Measurements from ENCODE around the gene PPIA.
"Not testable (repeated sequence)": the region's sequence is repeated elsewhere in the genome, so short reads cannot be mapped to it uniquely, and the experiment has no call there.

The PPIA gene

DNA sequence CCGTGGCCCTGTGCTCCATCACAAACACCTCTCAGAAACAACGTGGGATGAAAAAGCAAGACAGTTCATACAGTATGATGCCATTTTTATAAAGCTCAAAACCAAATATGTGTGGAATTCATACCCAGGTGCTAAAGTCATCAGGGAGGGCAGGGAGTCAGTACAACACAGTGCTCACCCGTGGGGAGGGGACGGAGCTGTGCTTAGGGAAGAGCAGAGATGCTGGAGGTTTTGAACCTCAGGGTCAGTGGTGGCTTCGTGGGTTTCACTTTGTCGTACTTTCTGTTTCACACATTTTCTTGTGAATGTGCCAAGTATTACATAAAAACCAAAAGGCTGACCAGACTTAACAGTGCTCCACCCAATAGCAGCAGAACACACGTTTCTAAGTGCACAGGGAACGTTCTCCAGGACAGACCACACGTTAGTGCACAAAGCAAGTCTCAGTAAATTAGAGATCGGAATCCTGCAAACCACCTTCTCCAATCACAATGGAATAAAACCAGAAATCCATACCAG, 26.6 kb upstream of the PPIA start:
- H3K9me3 ChIP-seq (ENCODE audit: control insufficient read depth in 5 of 5, low read length in 5 of 5): no peaks in the 10 kb centered on the region
- H3K4me3 ChIP-seq (ENCODE audit: low read depth in 1 of 5, low read length in 5 of 5): peak overlapping the region; percentile 31 to 63 (median 47)
- H3K27me3 ChIP-seq (ENCODE audit: control insufficient read depth in 5 of 5, insufficient read depth in 4 of 5, low read length in 5 of 5): no peaks in the 10 kb centered on the region
- H3K36me3 ChIP-seq (ENCODE audit: control insufficient read depth in 5 of 5, insufficient read depth in 5 of 5, low read length in 5 of 5): peaks cover 0 to 33% (median 29%) of the 10 kb centered on the region in 5 donors
- peak overlapping the region in 1 of 5 donors; percentile 46 for H3K9ac ChIP-seq (ENCODE audit: low read length in 5 of 5)
- peaks cover 8 to 33% (median 32%) of the 10 kb centered on the region in 5 donors for H3K4me1 ChIP-seq (ENCODE audit: control insufficient read depth in 5 of 5, insufficient read depth in 5 of 5, low read length in 5 of 5)
- peak overlapping the region; percentile 38 for H3K27ac ChIP-seq (ENCODE audit: low read depth, low read length)

DNA sequence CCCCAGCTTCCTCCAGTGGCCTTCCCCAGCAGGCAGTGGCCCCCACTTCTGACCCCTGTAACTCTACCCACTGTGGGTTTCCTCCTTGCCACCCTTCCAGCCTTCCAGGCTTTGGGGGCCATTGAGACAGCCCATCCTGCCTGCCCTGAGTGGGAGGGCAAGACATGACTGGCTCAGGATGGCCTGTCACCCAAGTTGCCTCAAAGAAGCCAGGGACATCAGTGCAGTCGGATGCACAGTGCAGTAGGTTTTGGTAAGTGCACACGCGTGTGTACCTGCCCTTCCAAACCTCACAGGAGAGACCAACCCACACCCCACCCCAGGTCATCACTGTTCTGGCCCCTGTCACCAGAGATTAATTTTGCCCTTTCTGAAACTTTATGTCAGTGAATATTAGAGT, 25.1 kb upstream of the PPIA start:
- H3K36me3 ChIP-seq (ENCODE audit: control insufficient read depth in 5 of 5, insufficient read depth in 5 of 5, low read length in 5 of 5): peaks cover 0 to 18% (median 14%) of the 10 kb centered on the region in 5 donors
- no peak overlapping the region for H3K27ac ChIP-seq (ENCODE audit: low read depth, low read length)

DNA sequence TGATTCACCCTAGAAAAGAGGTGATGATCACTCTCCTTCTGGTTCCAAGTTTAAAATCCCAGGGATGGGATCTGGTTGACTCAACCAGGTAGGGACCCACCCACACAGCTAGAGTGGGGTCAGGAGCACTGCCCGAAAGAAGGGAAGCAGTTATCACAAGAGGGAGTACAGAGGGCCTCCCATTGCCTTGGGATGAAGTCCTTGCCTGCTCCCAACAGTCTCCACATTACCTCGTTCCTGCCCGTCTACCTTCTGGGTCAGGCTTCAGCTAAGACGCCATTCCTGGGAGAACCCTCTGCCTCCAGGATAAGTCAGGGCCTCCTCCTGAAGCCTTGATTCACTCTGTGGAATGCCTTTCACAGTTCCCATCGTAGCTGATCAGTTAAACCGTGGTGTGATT, 24.0 kb upstream of the PPIA start:
- no peak overlapping the region for H3K4me3 ChIP-seq (ENCODE audit: low read depth in 1 of 5, low read length in 5 of 5)
- peaks cover 0 to 7% (median 4%) of the 10 kb centered on the region in 5 donors for H3K36me3 ChIP-seq (ENCODE audit: control insufficient read depth in 5 of 5, insufficient read depth in 5 of 5, low read length in 5 of 5)
- no peak overlapping the region for H3K9ac ChIP-seq (ENCODE audit: low read length in 5 of 5)
- no peaks in the 10 kb centered on the region for H3K9me3 ChIP-seq (ENCODE audit: control insufficient read depth in 5 of 5, low read length in 5 of 5)
- H3K27ac ChIP-seq (ENCODE audit: low read depth, low read length): no peak overlapping the region
- H3K4me1 ChIP-seq (ENCODE audit: control insufficient read depth in 5 of 5, insufficient read depth in 5 of 5, low read length in 5 of 5): peaks cover 8 to 33% (median 31%) of the 10 kb centered on the region in 5 donors
- peaks cover 0 to 8% (median 0%) of the 10 kb centered on the region in 5 donors for H3K27me3 ChIP-seq (ENCODE audit: control insufficient read depth in 5 of 5, insufficient read depth in 4 of 5, low read length in 5 of 5)

More for the DNA sequence above, 25.1 kb upstream of the PPIA start:
- Histone ChIP-seq H3K9me3 (ENCODE audit: control insufficient read depth in 5 of 5, low read length in 5 of 5) (no peaks in the 10 kb centered on the region), H3K4me3 (ENCODE audit: low read depth in 1 of 5, low read length in 5 of 5) (no peak overlapping the region), H3K4me1 (ENCODE audit: control insufficient read depth in 5 of 5, insufficient read depth in 5 of 5, low read length in 5 of 5) (peaks cover 8 to 33% (median 32%) of the 10 kb centered on the region in 5 donors), H3K9ac (ENCODE audit: low read length in 5 of 5) (no peak overlapping the region), H3K27me3 (ENCODE audit: control insufficient read depth in 5 of 5, insufficient read depth in 4 of 5, low read length in 5 of 5) (peaks cover 0 to 8% (median 0%) of the 10 kb centered on the region in 5 donors)

DNA sequence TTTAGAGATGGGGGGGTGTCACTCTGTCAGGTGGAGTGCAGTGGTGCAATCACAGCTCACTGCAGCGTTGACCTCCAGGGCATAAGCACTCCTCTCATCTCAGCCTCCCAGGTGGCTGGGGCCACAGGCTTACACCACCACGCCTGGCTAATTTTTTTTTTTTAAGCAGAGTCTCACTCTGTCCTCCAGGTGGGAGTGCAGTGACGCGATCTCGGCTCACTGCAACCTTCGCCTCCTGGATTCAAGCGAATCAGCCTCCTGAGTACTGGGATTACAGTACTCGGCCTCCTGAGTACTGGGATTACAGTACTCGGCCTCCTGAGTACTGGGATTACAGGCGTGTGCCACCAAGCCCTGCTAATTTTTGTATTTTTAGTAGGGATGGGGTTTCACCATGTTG, 23.6 kb upstream of the PPIA start:
- no peak overlapping the region for H3K4me3 ChIP-seq (ENCODE audit: low read depth in 1 of 5, low read length in 5 of 5)
- peaks cover 0 to 8% (median 0%) of the 10 kb centered on the region in 5 donors for H3K27me3 ChIP-seq (ENCODE audit: control insufficient read depth in 5 of 5, insufficient read depth in 4 of 5, low read length in 5 of 5)
- H3K27ac ChIP-seq (ENCODE audit: low read depth, low read length): no peak overlapping the region
- H3K4me1 ChIP-seq (ENCODE audit: control insufficient read depth in 5 of 5, insufficient read depth in 5 of 5, low read length in 5 of 5): peaks cover 8 to 30% (median 27%) of the 10 kb centered on the region in 5 donors
- no peaks in the 10 kb centered on the region for H3K9me3 ChIP-seq (ENCODE audit: control insufficient read depth in 5 of 5, low read length in 5 of 5)
- H3K9ac ChIP-seq (ENCODE audit: low read length in 5 of 5): no peak overlapping the region
- peaks cover 0 to 3% (median 0%) of the 10 kb centered on the region in 5 donors for H3K36me3 ChIP-seq (ENCODE audit: control insufficient read depth in 5 of 5, insufficient read depth in 5 of 5, low read length in 5 of 5)

DNA sequence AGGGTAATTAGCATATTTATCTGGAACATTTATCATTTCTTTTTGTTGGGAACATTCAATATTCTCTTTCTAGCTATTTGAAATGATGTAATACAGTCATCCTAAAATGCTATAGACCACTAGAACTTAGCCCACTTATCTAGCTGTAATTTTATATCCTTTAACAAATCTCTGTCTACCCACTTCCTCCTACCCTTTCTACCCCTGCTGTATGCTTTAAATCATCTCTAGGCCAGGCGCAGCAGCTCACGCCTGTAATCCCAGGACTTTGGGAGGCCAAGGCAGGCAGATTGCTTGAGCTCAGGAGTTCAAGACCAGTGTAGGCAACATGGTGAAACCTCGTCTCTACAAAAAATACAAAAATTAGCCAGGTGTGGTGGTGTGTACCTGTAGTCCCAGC, 22.0 kb upstream of the PPIA start:
- not testable (repeated sequence) for H3K9me3 ChIP-seq (ENCODE audit: control insufficient read depth in 5 of 5, low read length in 5 of 5); H3K27ac ChIP-seq (ENCODE audit: low read depth, low read length); H3K27me3 ChIP-seq (ENCODE audit: control insufficient read depth in 5 of 5, insufficient read depth in 4 of 5, low read length in 5 of 5); H3K4me3 ChIP-seq (ENCODE audit: low read depth in 1 of 5, low read length in 5 of 5); H3K36me3 ChIP-seq (ENCODE audit: control insufficient read depth in 5 of 5, insufficient read depth in 5 of 5, low read length in 5 of 5); H3K9ac ChIP-seq (ENCODE audit: low read length in 5 of 5)
- H3K4me1 ChIP-seq (ENCODE audit: control insufficient read depth in 5 of 5, insufficient read depth in 5 of 5, low read length in 5 of 5): peaks cover 5 to 14% (median 11%) of the 10 kb centered on the region in 5 donors

DNA sequence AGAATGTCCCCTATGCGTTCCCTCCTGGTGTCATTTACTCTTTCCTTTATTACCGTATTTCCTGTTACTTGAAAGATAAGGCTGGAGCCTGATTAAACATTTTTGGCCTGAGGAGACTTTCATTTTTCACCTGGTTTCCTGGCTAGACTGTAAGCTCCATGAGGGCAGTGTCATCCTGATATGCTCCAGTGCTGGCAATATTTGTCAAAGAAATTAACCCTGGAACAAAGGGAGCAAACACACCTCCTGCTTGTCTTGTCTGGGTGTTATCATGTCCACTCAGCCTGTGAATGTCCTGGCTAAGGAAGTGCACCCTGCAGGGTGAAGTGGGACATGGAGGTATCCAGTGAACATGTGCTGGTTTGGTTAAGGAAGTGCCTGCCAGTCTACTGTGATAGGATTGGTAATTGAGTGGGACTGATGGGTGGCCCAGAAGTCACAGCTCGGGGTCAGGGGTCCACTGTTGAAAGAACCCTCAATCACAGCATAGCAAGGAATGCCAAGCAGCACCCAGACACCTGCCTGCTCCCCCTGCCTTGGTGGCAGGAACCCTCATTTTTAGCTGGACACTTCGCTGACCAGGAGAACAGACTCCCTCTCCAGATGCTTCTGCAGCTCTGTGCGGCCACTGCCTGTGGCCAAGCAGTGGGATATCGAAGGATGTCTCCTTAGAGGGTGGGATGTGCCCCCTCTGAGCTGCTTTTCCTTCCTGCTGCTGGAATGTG, 20.9 kb upstream of the PPIA start:
- no peak overlapping the region for H3K9ac ChIP-seq (ENCODE audit: low read length in 5 of 5)
- peaks cover 0 to 3% (median under 1%) of the 10 kb centered on the region in 5 donors for H3K4me1 ChIP-seq (ENCODE audit: control insufficient read depth in 5 of 5, insufficient read depth in 5 of 5, low read length in 5 of 5)
- no peaks in the 10 kb centered on the region for H3K9me3 ChIP-seq (ENCODE audit: control insufficient read depth in 5 of 5, low read length in 5 of 5)
- H3K27ac ChIP-seq (ENCODE audit: low read depth, low read length): no peak overlapping the region
- H3K27me3 ChIP-seq (ENCODE audit: control insufficient read depth in 5 of 5, insufficient read depth in 4 of 5, low read length in 5 of 5): peaks cover 0 to 8% (median 0%) of the 10 kb centered on the region in 5 donors
- H3K36me3 ChIP-seq (ENCODE audit: control insufficient read depth in 5 of 5, insufficient read depth in 5 of 5, low read length in 5 of 5): no peaks in the 10 kb centered on the region
- H3K4me3 ChIP-seq (ENCODE audit: low read depth in 1 of 5, low read length in 5 of 5): no peak overlapping the region

DNA sequence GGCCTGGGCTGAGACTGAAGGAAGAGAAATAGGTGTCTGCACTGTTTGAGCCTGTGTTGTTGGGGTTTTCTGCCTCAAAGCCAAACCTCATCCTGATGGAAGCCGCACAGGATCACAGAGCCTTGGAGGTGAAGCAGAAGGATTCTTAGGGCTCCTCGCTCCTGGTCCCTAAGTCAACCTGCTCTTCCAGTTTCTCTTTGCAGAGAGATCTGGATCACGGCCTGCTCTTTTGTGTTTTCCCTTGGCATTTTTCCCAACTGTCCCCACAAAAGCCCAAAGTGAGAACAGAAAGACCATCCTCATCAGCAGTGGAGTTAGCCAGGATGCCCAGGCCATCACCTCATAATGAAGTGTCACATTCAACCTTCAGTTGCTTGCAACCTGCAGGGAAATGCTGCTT, 20.3 kb upstream of the PPIA start:
- H3K4me1 ChIP-seq (ENCODE audit: control insufficient read depth in 5 of 5, insufficient read depth in 5 of 5, low read length in 5 of 5): no peaks in the 10 kb centered on the region
- no peak overlapping the region for H3K27ac ChIP-seq (ENCODE audit: low read depth, low read length)
- no peaks in the 10 kb centered on the region for H3K36me3 ChIP-seq (ENCODE audit: control insufficient read depth in 5 of 5, insufficient read depth in 5 of 5, low read length in 5 of 5)
- H3K9ac ChIP-seq (ENCODE audit: low read length in 5 of 5): no peak overlapping the region
- H3K9me3 ChIP-seq (ENCODE audit: control insufficient read depth in 5 of 5, low read length in 5 of 5): no peaks in the 10 kb centered on the region
- peaks cover 0 to 8% (median 0%) of the 10 kb centered on the region in 5 donors for H3K27me3 ChIP-seq (ENCODE audit: control insufficient read depth in 5 of 5, insufficient read depth in 4 of 5, low read length in 5 of 5)
- no peak overlapping the region for H3K4me3 ChIP-seq (ENCODE audit: low read depth in 1 of 5, low read length in 5 of 5)

DNA sequence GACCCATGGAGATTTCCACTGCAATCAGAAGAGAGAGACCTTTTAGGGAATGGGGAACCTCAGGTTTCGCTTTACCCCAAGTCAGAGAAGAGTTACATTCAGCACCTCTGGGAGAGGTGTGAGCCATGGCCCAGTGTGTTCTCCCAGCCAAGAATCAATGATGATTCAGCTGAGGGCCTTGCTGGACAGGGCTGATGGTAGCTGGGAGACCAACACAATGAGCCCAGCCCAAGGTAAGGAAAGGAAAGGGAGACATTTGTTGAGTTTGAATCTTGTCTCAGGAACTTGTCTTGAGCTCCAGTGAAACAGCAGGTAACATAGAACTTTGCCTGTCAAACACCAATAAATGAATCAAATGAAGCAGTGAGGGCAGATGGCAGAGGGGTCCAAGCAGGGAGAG, 14.0 kb upstream of the PPIA start:
- H3K9ac ChIP-seq (ENCODE audit: low read length in 5 of 5): no peak overlapping the region
- H3K27me3 ChIP-seq (ENCODE audit: control insufficient read depth in 5 of 5, insufficient read depth in 4 of 5, low read length in 5 of 5): no peaks in the 10 kb centered on the region
- peaks cover 0 to 15% (median 6%) of the 10 kb centered on the region in 5 donors for H3K9me3 ChIP-seq (ENCODE audit: control insufficient read depth in 5 of 5, low read length in 5 of 5)
- H3K36me3 ChIP-seq (ENCODE audit: control insufficient read depth in 5 of 5, insufficient read depth in 5 of 5, low read length in 5 of 5): no peaks in the 10 kb centered on the region
- no peak overlapping the region for H3K4me3 ChIP-seq (ENCODE audit: low read depth in 1 of 5, low read length in 5 of 5)
- H3K27ac ChIP-seq (ENCODE audit: low read depth, low read length): no peak overlapping the region
- H3K4me1 ChIP-seq (ENCODE audit: control insufficient read depth in 5 of 5, insufficient read depth in 5 of 5, low read length in 5 of 5): no peaks in the 10 kb centered on the region

DNA sequence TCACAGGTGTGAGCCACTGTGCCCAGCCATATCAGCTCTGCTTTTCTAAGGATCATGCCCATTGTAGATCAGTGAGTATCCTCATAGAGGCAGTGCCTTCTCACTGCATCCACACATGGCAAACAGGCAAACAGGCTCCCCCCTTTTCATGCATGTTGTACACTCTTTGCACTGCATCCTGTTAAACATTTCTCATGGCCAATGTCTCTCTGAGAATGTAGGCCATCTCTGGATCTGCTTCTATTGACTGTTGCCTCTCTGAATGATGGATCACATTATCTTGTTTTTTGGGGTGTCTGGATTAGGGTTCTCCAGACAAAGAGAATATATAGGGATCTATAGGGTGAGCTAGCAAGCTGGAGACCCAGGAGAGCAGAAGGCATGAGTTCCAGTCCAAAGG, 13.1 kb upstream of the PPIA start:
- Histone ChIP-seq H3K4me3 (ENCODE audit: low read depth in 1 of 5, low read length in 5 of 5) (no peak overlapping the region), H3K27ac (ENCODE audit: low read depth, low read length) (no peak overlapping the region), H3K9ac (ENCODE audit: low read length in 5 of 5) (no peak overlapping the region), H3K4me1 (ENCODE audit: control insufficient read depth in 5 of 5, insufficient read depth in 5 of 5, low read length in 5 of 5) (no peaks in the 10 kb centered on the region), H3K36me3 (ENCODE audit: control insufficient read depth in 5 of 5, insufficient read depth in 5 of 5, low read length in 5 of 5) (no peaks in the 10 kb centered on the region), H3K9me3 (ENCODE audit: control insufficient read depth in 5 of 5, low read length in 5 of 5) (peaks cover 0 to 15% (median 6%) of the 10 kb centered on the region in 5 donors), H3K27me3 (ENCODE audit: control insufficient read depth in 5 of 5, insufficient read depth in 4 of 5, low read length in 5 of 5) (no peaks in the 10 kb centered on the region)

DNA sequence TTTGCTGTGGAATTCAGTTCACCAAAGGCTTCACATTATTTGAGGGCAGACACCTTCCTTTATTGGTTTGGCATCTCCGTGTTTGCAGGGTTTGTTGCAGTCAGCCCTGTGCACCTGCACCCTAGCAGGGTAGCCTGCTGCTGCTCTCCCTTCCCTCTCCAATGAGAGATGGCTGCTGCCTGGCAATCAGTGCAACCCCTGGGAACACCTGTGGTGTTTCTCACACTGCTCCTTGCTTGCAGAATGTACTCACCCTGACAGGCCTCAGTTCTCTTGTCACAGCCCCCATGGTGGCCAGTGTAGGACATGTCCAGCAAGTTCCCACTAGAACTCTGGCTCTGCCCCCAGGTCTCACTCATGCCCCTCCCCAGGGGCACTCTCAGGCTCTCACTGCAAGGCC, 12.1 kb upstream of the PPIA start:
- Histone ChIP-seq H3K9me3 (ENCODE audit: control insufficient read depth in 5 of 5, low read length in 5 of 5) (peaks cover 0 to 15% (median 6%) of the 10 kb centered on the region in 5 donors), H3K36me3 (ENCODE audit: control insufficient read depth in 5 of 5, insufficient read depth in 5 of 5, low read length in 5 of 5) (no peaks in the 10 kb centered on the region)

More for the DNA sequence above, 12.1 kb upstream of the PPIA start:
- Histone ChIP-seq H3K27ac (ENCODE audit: low read depth, low read length) (no peak overlapping the region), H3K27me3 (ENCODE audit: control insufficient read depth in 5 of 5, insufficient read depth in 4 of 5, low read length in 5 of 5) (no peaks in the 10 kb centered on the region), H3K9ac (ENCODE audit: low read length in 5 of 5) (no peak overlapping the region), H3K4me1 (ENCODE audit: control insufficient read depth in 5 of 5, insufficient read depth in 5 of 5, low read length in 5 of 5) (no peaks in the 10 kb centered on the region), H3K4me3 (ENCODE audit: low read depth in 1 of 5, low read length in 5 of 5) (no peak overlapping the region)
